Measurements from ENCODE around the gene TTC22.
A peak's percentile ranks its signal among the peaks of the same experiment; 100 is the strongest.

- TF ChIP-seq CTCF (IDR thresholded peaks at IDR 0.05) (no peak), POLR2A (IDR thresholded peaks at IDR 0.05) (peak; percentile 65)
Observed at GRCh38 chr1:54764133-54764921, 36.8 kb downstream of the TTC22 start, which contains the start of gene PARS2.

Data from right lobe of liver (tissue), 4 donors.